Activated CD8-positive, alpha-beta memory T cell treated with anti-CD3 and anti-CD28 coated beads for 4 hours (primary cell): Measurements from ENCODE around the gene PIGX.

Experiments used
- DNase-seq, 2 donors: peaks; one replicate each; pipeline ENCODE4 v3.0.0-alpha.2; 2020; ENCODE audit warnings: low read depth in 2 of 2

The PIGX gene

GRCh38 chr3:196711838-196712513 is at the start of gene PIGX, which contains the start of gene CEP19:
Gene PIGX, plus strand, starts transcription at chr3:196712377.
Gene CEP19, minus strand, starts transcription at chr3:196712250. Its CDS starts 3,593 bp downstream, at chr3:196708657.
- DNase-seq: peak; percentile 73 to 75

- DNase-seq: no peak
Measured at GRCh38 chr3:196662711-196663571, 49.2 kb upstream of the PIGX start.

- DNase-seq: no peak
Measured at GRCh38 chr3:196666001-196666867, 45.9 kb upstream of the PIGX start.

- no peak for DNase-seq
Measured at GRCh38 chr3:196667056-196667825, 44.9 kb upstream of the PIGX start.

GRCh38 chr3:196670339-196670738 is 41.8 kb upstream of the PIGX start:
- DNase-seq: no peak

- no peak for DNase-seq
Measured at GRCh38 chr3:196673632-196674031, 38.5 kb upstream of the PIGX start.

- no peak for DNase-seq
Measured at GRCh38 chr3:196677353-196677752, 34.8 kb upstream of the PIGX start.

- no peak for DNase-seq
Measured at GRCh38 chr3:196677931-196678330, 34.2 kb upstream of the PIGX start.

GRCh38 chr3:196684548-196685407 is 27.4 kb upstream of the PIGX start:
- peak; percentile 36 to 40 for DNase-seq

- DNase-seq: no peak
Measured at GRCh38 chr3:196686436-196686835, 25.7 kb upstream of the PIGX start.

- no peak for DNase-seq
Measured at GRCh38 chr3:196688349-196688748, 23.8 kb upstream of the PIGX start.

- no peak for DNase-seq
Measured at GRCh38 chr3:196689941-196690660, 22.1 kb upstream of the PIGX start.

GRCh38 chr3:196691386-196691785 is 20.8 kb upstream of the PIGX start:
- no peak for DNase-seq

- DNase-seq: no peak
Measured at GRCh38 chr3:196694202-196694638, 18.0 kb upstream of the PIGX start.

- DNase-seq: peak in 1 of 2 donors; percentile 10
Measured at GRCh38 chr3:196694941-196695848, 17.0 kb upstream of the PIGX start.

GRCh38 chr3:196695849-196696226 is 16.3 kb upstream of the PIGX start:
- no peak for DNase-seq

GRCh38 chr3:196697270-196697669 is 14.9 kb upstream of the PIGX start:
- no peak for DNase-seq

- DNase-seq: no peak
Measured at GRCh38 chr3:196699749-196700148, 12.4 kb upstream of the PIGX start.
